ENCODE measurements around the gene MICU1. TPM values are rescaled to one million over a fixed set of nuclear protein-coding genes. Genes with fewer than 3 reads are reported as not detected.

MICU1 gene
- total and polyA plus RNA-seq, 2 of the 13 experiments (the other 11 are each of a cell fraction or from before 2014, with no cell fraction given): 32.5 to 56.1 TPM

DNA sequence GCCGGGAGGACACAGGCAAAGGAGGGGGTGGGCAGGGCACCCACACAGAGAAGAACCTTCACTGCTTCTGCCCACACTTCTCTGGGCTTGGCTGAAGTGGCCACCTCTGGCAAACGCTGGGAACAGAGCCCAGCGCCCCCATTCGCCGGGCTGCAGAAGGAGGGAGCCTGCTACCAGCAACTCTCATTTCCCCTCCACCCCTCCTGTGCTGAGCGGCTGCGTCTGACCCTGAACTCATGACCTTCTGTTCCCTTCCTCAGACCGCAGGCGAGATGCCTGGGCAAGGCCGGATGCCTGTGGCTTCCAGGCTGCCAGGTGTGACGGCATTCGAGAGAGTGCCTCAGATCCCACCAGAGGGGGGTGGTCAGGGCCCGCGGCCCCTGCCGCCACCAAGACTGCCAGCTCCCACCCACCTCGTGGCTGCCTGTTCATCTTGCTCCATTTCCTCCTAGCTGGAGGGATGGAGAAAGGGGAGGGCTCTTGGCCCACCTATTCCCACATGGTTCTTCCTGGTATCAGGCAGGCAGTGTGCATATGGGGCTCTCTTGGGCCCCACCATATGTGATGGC lies 291.0 kb downstream of the MICU1 start (continued):
- TF ChIP-seq, protein P1, sequence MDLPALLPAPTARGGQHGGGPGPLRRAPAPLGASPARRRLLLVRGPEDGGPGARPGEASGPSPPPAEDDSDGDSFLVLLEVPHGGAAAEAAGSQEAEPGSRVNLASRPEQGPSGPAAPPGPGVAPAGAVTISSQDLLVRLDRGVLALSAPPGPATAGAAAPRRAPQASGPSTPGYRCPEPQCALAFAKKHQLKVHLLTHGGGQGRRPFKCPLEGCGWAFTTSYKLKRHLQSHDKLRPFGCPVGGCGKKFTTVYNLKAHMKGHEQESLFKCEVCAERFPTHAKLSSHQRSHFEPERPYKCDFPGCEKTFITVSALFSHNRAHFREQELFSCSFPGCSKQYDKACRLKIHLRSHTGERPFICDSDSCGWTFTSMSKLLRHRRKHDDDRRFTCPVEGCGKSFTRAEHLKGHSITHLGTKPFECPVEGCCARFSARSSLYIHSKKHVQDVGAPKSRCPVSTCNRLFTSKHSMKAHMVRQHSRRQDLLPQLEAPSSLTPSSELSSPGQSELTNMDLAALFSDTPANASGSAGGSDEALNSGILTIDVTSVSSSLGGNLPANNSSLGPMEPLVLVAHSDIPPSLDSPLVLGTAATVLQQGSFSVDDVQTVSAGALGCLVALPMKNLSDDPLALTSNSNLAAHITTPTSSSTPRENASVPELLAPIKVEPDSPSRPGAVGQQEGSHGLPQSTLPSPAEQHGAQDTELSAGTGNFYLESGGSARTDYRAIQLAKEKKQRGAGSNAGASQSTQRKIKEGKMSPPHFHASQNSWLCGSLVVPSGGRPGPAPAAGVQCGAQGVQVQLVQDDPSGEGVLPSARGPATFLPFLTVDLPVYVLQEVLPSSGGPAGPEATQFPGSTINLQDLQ (CRISPR knock-in tag; IDR thresholded peaks at IDR 0.05): peak; percentile 26; the same call in 1 of the 2 replicates
- TF ChIP-seq ZNF780A (CRISPR knock-in tag; IDR thresholded peaks at IDR 0.05): no peak
- TF ChIP-seq, protein P2, sequence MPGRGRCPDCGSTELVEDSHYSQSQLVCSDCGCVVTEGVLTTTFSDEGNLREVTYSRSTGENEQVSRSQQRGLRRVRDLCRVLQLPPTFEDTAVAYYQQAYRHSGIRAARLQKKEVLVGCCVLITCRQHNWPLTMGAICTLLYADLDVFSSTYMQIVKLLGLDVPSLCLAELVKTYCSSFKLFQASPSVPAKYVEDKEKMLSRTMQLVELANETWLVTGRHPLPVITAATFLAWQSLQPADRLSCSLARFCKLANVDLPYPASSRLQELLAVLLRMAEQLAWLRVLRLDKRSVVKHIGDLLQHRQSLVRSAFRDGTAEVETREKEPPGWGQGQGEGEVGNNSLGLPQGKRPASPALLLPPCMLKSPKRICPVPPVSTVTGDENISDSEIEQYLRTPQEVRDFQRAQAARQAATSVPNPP (CRISPR knock-in tag; IDR thresholded peaks at IDR 0.05): 0 out of 2 replicates have a peak, but pooled peaks have one; percentile 43
- TF ChIP-seq ZNF720 (CRISPR knock-in tag; IDR thresholded peaks at IDR 0.05): no peak
- peak; percentile 68; the same call in 1 of the 2 replicates for TF ChIP-seq CBX5 (CRISPR knock-in tag; IDR thresholded peaks at IDR 0.05; ENCODE audit: borderline replicate concordance)
- no peak for TF ChIP-seq MAFG (CRISPR knock-in tag; IDR thresholded peaks at IDR 0.05)
- TF ChIP-seq MBD4 (IDR thresholded peaks at IDR 0.05; ENCODE audit: borderline replicate concordance, low read length): no peak
- TF ChIP-seq HNRNPLL (IDR thresholded peaks at IDR 0.05; ENCODE audit: low read depth, low read length, poor library complexity, severe bottlenecking): no peak
- TF ChIP-seq ZNF598 (CRISPR knock-in tag; IDR thresholded peaks at IDR 0.05; ENCODE audit: borderline replicate concordance): no peak
- TF ChIP-seq NR2F6 (IDR thresholded peaks at IDR 0.05): peak; percentile 94
- TF ChIP-seq NR2F6 (CRISPR knock-in tag; IDR thresholded peaks at IDR 0.05): peak; percentile 99
- TF ChIP-seq NFE2 (CRISPR knock-in tag; IDR thresholded peaks at IDR 0.05): no peak
- TF ChIP-seq ADNP (CRISPR knock-in tag; IDR thresholded peaks at IDR 0.05): no peak
- TF ChIP-seq ZNF670 (CRISPR knock-in tag; IDR thresholded peaks at IDR 0.05; ENCODE audit: borderline replicate concordance): no peak
- peak; percentile 51; the same call in 1 of the 2 replicates for TF ChIP-seq SMAD1 (CRISPR knock-in tag; IDR thresholded peaks at IDR 0.05; ENCODE audit: borderline replicate concordance, low read depth)
- TF ChIP-seq, protein P3, sequence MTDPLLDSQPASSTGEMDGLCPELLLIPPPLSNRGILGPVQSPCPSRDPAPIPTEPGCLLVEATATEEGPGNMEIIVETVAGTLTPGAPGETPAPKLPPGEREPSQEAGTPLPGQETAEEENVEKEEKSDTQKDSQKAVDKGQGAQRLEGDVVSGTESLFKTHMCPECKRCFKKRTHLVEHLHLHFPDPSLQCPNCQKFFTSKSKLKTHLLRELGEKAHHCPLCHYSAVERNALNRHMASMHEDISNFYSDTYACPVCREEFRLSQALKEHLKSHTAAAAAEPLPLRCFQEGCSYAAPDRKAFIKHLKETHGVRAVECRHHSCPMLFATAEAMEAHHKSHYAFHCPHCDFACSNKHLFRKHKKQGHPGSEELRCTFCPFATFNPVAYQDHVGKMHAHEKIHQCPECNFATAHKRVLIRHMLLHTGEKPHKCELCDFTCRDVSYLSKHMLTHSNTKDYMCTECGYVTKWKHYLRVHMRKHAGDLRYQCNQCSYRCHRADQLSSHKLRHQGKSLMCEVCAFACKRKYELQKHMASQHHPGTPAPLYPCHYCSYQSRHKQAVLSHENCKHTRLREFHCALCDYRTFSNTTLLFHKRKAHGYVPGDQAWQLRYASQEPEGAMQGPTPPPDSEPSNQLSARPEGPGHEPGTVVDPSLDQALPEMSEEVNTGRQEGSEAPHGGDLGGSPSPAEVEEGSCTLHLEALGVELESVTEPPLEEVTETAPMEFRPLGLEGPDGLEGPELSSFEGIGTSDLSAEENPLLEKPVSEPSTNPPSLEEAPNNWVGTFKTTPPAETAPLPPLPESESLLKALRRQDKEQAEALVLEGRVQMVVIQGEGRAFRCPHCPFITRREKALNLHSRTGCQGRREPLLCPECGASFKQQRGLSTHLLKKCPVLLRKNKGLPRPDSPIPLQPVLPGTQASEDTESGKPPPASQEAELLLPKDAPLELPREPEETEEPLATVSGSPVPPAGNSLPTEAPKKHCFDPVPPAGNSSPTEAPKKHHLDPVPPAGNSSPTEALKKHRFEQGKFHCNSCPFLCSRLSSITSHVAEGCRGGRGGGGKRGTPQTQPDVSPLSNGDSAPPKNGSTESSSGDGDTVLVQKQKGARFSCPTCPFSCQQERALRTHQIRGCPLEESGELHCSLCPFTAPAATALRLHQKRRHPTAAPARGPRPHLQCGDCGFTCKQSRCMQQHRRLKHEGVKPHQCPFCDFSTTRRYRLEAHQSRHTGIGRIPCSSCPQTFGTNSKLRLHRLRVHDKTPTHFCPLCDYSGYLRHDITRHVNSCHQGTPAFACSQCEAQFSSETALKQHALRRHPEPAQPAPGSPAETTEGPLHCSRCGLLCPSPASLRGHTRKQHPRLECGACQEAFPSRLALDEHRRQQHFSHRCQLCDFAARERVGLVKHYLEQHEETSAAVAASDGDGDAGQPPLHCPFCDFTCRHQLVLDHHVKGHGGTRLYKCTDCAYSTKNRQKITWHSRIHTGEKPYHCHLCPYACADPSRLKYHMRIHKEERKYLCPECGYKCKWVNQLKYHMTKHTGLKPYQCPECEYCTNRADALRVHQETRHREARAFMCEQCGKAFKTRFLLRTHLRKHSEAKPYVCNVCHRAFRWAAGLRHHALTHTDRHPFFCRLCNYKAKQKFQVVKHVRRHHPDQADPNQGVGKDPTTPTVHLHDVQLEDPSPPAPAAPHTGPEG (CRISPR knock-in tag; IDR thresholded peaks at IDR 0.05): no peak
- TF ChIP-seq, protein P4, sequence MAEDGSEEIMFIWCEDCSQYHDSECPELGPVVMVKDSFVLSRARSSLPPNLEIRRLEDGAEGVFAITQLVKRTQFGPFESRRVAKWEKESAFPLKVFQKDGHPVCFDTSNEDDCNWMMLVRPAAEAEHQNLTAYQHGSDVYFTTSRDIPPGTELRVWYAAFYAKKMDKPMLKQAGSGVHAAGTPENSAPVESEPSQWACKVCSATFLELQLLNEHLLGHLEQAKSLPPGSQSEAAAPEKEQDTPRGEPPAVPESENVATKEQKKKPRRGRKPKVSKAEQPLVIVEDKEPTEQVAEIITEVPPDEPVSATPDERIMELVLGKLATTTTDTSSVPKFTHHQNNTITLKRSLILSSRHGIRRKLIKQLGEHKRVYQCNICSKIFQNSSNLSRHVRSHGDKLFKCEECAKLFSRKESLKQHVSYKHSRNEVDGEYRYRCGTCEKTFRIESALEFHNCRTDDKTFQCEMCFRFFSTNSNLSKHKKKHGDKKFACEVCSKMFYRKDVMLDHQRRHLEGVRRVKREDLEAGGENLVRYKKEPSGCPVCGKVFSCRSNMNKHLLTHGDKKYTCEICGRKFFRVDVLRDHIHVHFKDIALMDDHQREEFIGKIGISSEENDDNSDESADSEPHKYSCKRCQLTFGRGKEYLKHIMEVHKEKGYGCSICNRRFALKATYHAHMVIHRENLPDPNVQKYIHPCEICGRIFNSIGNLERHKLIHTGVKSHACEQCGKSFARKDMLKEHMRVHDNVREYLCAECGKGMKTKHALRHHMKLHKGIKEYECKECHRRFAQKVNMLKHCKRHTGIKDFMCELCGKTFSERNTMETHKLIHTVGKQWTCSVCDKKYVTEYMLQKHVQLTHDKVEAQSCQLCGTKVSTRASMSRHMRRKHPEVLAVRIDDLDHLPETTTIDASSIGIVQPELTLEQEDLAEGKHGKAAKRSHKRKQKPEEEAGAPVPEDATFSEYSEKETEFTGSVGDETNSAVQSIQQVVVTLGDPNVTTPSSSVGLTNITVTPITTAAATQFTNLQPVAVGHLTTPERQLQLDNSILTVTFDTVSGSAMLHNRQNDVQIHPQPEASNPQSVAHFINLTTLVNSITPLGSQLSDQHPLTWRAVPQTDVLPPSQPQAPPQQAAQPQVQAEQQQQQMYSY (CRISPR knock-in tag; IDR thresholded peaks at IDR 0.05): no peak

All from HepG2 (cell line).